UCSD-AML1 (cell line): ENCODE data around the gene C4BPA.

Source experiments
- DNase-seq: peaks from one replicate; lab custom pipeline; 2025; ENCODE audit not compliant: unreplicated experiment; lab: John Stamatoyannopoulos, UW

Gene C4BPA

DNA sequence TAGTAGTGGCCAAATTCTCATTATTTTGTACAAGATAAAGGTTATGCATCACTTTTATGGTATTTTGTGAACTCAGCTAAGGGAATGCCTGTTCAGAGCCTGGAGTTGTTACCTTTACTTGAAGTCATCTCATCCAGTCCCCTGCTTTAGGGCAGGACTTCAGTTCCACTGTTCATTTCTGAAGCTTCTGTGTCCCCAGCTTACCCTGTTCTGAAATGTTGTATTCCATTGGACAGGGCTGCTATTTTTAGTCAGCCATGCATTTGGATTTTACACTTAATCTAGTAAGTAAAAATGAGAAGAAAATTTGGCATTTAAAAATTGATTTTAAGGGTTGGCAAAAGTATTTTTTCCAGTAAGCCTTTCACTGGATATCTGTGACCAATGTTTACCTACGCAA lies 27.0 kb upstream of the C4BPA start:
- DNase-seq = no peak

DNA sequence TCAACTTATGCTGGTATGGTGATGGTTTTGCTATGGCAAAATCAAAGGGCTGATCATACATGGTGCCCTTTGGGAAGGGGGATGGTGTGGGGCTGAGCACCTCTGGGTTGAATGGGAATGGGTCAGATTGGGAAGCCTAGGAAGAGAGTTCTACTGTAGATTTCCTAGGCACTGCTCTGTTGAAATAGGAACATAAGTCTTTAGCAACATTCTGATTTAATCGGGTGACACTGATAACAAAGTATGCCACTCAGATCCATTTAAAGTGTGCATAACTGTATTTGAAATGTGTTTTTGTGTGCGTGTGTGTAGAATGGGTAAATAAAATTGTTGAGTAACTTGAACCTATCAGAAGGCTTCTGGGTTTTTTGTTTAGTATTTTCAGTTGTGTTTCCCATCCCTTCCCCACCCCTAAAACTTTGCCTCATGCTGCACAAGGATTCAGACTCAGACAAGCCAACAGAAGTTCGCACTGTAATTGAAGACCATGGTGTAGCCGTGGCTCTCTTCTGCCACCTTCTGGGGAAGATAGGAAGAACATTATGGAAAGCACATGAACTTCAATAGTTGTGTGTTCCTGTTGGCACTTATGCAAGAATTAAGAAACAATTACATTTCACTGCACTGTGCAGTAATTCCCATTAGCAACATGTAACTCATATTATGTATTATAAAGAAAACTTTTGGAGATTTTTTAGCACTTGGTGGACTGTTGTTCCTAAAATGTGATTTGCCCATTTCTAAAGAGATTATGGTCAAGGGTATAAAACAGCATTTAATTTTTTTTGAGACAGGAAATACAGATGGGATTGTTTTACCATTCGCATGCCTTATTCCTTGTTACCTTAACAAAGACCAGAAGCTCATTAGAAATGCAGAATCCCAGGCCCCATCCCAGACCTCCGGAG lies 26.3 kb upstream of the C4BPA start:
- peak; percentile 44 for DNase-seq

DNA sequence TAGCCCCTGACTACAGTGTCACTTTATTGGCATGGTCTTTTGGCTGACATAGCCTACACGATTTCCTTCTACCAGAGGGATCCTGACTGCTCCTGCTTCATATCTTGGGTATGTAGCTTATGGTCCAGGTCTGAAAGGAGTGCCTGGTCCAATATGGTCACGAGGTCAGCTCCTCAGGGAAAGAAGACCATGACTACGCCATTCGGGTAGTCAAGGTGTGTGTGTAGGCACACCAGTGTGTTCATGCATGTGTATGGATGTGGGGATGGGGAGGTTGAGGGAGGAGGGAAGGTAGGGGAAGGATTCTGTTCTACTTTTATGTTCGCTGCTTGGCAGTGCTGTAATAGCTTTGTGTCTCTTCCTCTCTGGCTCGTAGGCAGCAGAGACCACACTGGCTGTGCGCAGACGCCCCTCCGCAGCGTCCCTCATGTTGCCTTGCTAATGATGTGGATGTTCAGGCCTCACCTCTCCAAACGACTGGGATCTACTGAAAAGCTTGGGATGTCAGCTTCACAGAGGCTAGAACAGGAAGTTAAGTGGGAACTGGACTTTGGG lies 25.4 kb upstream of the C4BPA start:
- DNase-seq = no peak

DNA sequence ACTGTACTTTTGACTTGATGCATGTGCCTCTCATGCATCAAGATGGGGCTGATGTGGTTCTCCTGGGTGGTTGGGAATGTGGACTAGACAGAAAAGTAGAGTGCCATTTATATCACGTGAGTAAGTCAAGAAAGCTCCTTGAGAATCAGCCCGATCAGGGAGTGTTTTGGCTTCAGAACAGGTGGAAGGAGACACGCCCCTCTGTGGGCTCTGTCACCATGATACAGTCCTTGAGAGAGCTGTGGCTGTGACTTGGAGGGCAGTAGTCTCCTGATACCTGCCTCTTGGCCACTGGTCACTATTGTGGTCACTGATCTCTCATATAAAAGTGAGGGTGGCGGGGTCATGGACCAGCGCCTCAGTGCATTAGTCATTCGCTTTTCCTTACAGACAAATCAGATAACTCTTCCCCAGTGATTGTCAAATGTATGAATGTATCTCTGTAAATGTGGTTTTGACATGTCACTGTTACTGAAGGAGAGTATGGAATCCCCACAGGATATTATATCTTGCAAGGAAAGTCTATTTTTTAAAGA lies 24.3 kb upstream of the C4BPA start:
- DNase-seq = no peak

DNA sequence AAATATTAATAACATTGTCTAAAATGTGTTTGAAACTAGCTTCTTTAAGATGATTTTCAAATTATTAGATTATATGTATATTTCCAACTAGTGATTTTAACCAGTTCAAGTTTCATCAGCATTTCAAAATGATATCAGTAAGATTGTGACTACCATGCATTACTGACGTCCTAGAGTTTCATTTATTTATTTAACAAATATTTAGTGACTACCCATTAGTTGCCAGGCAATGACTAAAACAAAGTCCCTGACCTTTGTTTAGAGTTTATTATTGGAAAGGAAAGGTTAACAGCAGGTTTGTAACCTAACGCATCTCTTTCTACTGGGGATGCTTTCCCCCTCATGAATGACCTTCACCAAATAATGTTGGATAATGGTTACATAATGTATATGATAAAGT lies 22.9 kb upstream of the C4BPA start:
- no peak for DNase-seq

DNA sequence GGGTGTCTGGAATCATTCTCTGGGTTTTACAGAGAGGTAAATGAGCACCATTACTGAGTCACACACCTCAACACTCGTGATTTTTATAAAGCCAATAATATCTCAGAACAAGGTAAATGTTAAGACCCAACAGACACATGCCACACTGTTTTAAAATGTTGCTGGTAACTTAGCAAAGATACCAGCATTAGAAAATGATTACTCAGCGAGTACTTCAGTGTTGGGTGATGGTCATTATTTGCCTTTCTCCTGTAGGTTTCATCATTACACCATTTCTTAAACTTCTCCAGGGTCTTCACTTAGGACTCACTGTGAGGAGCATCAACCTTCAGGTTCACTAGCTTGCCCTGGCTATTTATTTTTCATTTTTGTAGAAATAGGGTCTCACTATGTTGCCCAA lies 22.2 kb upstream of the C4BPA start:
- no peak for DNase-seq

DNA sequence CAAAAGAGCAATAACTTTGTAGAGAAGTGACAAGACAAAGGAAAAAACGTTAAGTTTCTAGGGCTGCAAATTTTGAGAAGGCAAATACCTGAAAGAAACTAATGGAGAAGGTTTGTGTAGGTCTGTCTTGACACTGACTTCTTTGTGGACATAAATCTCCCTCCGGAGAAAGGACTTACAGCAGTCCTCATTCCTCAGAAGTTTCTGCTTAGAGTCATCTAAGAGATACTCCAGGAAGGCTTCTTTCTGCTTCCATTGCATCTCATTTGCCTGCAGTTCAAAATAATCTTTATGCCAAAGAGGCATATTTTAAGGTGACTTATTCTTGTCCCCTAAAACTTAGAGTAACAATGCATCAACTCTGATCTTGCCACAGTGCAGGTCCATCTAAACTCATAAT lies 19.8 kb upstream of the C4BPA start:
- DNase-seq = no peak

DNA sequence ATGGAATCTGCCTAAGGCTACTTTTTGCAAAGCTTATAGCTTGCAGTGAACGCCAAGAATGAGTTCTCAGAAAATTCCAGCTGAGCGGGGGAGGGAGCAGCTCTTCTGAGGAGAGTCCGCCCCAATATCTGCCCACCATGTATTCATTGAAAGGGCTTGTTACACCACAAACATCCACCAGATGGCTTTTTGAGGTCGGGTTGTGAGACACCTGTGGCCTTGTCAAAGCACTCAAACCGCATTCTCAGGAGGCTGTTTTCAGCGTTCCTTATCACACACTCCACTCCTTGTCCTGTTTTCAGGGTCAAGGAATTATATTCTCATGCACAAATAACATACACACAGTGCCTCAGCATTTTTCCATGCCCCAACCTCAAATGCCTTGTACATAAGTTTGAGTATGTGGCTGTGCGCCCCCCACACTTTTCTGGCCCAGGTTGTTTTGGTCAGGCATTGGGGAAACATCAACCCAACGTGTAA lies 19.3 kb upstream of the C4BPA start:
- no peak for DNase-seq

DNA sequence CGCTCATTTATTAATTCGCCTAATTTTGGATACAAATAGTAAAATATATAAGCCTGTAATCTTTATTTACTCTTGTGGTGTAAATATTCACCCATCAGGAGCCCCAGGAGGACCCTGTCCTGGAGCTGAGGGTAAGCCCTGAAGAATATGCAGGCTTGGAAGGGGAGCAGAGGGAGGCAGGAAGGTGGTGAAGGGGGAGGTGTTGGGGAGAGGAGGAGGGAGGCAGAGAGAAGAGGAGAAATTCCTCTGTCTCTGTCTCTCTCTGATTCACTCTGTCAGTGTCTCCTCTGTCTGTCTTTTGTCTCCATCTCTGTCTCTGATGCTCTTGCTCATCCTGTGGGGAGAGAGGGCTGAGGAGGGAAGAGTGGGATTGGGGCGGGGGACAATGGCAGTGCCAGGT lies 18.1 kb upstream of the C4BPA start:
- DNase-seq = no peak

DNA sequence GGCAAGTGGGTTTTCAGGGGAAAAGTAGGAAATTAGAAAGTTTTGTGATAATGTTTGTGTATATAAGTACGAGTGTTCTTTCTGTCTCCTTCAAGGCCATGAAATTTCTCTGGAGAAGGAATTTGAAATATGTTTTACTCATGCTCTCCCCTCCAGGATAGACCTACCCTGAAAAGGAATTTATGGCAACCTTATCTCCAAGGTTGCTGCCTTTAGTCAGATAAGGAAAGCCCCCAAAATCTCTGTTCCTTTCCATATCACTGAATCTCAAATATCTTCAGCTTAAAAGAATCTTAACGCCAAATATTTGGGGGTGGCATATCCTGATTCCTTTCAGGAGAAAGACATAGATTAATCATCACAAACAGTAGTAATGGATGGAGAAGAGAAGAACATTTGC lies 15.9 kb upstream of the C4BPA start:
- no peak for DNase-seq

DNA sequence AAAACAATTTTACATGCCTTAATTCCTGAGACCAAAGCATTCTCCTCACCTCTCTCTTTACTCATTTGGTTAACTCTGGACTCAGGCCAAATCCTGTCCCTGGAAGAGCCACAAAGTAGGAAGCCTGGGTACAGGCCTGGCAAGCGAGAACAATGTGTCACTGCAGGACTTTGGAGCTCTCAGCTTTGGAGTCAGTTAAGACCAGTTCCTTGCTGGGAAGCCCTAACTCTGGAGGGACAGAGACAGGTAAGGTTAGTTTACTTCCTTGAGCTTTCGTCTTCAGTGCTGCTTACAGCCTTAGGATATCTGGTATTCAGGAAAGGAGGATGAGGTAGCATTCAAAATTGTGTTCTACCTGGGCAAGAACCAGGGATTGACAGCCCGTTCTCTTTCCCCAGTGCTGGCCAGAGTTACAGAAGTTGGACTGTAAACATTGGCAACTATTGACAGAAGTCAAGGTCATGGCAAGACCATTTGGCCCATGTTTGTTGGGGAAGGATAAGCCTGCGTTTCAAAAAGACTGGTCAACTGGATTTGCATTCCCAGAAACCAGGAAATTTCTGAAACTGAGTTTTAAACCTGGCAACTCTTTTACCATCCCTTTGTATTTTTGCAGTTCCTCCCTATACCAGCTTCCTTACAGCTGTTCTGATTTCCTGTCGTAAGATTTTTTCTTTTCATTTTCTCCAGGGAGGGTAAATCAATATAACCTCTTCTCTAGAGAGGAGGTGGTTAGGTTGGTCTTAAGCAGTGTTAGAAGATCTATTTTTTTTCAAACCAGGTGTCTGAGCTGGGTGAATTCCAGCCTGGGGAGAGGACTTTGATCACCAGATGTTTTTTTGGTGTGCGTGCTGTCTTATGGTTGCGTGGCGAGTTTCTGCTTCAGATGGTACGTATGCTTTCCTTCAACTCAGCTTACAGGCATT lies 15.1 kb upstream of the C4BPA start, which contains the start of gene C4BPB:
C4BPB (plus strand) TSS at position 160 of the 926 bp plus-strand sequence; CDS start at position 832, 672 bp downstream.
- DNase-seq = no peak

DNA sequence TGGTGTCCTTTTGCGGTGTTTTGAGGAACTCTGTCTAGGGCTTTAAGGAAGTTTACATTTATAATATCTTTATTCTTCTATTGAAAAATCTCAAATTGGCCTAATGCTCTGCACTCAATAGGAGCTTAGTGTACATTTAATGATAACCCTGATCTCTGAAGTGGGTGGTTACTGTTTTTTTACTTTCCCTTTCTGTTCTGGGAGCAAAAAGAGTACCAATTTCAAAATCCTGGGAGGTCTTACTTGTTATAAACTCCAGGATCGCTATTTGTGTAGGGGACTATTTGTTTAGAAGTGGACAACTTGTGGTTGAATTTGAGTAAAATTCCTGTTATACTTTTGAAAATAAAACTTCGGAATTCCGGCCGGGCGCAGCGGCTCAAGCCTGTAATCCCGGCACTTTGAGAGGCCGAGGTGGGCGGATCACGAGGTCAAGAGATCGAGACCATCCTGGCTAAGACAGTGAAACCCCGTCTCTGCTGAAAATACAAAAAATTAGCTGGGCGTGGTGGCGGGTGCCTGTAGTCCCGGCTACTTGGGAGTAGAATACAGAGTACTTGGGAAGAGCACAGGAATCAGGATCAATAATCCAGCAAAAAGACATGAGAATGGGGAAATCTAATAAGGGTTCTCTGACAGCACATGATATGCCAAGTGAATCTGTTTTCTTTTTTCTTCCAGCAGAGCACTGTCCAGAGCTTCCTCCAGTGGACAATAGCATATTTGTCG lies 14.2 kb upstream of the C4BPA start:
- DNase-seq = no peak

DNA sequence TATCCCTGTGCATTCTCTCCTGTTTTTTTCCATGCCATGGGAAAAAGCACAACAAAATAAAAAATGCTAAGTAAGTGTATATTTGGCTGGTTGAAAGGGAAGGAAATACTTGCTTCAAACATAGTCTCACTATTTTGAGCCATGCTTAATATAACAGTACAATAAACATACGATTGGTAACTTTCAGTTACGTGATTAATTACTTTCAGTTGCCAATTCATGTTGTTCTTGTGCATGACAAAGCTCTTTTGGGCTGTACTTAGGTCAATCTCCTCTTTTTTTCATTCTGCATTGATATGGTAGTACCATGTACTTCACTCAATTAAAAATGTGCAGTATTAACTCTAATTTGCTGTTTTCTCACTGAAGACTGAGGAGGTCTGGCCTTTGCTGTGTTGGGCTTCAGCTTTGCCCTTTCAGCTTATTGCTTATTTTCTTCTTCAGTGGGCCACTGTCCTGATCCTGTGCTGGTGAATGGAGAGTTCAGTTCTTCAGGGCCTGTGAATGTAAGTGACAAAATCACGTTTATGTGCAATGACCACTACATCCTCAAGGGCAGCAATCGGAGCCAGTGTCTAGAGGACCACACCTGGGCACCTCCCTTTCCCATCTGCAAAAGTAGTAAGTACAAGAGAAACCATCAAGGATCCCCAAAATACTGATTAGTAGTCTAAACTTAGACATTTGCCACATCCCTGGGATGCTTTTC lies 12.7 kb upstream of the C4BPA start:
- DNase-seq = no peak

DNA sequence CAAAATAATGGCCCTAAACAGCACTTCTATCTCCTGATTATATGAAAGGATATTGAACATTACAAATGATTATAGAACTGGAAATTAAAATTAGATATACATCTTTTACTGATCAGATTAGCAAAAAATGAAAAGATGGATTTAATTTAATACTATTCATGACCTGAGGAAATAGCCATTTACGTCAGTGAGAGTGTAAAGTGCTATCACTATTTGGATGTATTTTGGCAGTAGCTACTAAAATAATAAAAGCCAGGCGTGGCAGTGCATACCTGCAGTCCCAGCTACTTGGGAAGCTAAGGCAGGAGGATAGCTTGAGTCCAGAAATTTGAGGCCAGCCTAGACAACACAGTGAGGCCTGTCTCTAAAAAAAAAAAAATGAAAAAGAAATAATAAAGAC lies 10.1 kb upstream of the C4BPA start:
- DNase-seq = no peak

DNA sequence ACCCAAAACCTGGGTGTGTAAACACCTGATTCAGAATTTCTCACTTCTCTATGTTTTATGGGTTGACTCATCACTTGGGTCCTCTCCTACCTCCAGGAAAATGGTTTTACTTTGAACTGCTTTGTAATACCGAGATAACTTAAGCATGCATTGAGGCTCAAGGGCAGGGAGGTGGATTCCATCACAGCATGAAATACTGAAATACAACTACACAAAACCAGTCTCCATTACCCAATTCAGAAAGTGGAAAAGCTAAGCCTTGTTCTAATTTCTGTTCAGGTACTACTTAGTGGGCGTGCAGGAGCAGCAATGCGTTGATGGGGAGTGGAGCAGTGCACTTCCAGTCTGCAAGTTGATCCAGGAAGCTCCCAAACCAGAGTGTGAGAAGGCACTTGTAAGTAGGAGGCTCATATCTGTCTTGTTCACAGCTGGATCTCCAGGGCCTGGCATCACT lies 6.1 kb upstream of the C4BPA start:
- no peak for DNase-seq

DNA sequence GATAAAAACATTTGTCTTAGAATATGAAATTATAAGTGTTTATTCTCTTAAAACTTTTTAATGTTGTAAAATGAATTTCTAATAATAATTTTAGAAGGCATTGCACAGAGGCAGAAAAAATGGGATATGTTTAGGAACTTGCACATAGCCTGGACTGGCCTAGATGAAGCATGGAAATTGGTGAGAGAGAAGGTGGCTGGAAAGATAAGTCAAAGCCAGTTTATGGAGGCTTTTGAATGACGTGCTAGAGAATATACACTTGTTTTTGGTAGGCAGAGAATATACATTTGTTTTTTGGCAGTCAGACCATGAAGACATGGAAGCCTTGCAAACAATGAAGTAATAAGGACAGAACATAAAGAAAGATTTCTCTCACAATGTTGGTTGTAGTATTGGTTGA lies 2.3 kb upstream of the C4BPA start:
- no peak for DNase-seq

DNA sequence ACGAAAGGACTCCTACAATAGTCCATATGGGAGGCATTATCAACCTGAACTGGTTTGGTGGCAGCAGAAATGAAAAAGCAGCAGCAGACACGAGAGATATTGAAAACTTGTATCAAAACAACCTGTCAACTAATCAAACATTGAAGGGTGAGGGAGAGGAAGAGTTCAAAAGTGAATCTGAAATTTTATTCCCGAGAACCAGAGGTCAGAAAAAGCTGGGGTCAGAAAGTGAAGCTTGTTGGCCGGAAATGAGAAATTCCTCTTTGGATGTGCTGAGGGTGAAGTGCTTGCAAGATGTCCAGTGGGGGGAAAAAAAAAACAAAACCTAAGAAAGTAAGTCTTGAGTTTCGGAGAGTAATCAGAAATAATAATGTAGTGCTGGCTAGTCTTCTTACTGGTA lies 1.9 kb upstream of the C4BPA start:
- DNase-seq = no peak

DNA sequence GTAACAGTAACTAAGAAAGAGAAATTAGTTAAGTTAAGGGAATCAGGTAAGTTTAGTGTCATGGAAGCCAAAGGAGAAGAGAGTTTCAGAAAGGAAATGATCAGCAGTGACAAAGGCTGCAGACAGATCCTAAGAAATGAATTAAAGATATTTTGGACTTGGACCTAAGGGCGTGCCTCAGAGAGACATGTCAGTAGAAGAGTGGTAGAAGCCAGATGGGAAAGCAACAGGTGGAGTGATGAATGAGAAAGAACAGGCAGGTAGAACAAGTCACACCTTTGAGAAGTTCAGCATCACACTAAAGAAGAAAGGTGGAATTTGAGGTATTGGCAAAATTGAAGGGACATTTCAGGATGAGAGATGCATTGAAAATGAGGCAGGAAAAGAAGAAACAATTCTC lies 1.4 kb upstream of the C4BPA start:
- DNase-seq = no peak

DNA sequence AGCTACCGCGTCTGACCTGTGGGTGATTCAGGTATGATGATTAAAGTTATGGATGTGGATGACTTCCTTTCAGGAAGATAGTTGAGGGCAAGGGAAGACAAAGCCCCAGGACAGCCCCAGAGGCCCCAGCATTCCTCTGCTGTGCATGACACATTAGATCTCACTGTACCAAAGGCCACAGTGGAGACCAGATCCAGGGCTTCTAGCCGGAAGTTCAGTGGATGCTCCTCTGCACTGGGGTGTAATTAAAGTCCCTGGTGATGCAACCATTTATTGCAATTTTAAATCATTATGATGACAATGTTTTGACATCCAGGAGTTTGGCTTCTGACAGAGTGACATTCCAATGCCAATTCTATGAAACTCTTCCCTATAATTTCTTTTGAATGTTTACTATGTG lies 5.0 kb downstream of the C4BPA start:
- no peak for DNase-seq
